GM18868 (cell line): ENCODE results near the gene HPRT1.
A peak's percentile ranks its signal among the peaks of the same experiment; 100 is the strongest.
"Not testable (repeated sequence)": the region's sequence is repeated elsewhere in the genome, so short reads cannot be mapped to it uniquely, and the experiment has no call there.

ENCODE experiments used
- ATAC-seq: cut with Tn5 transposase; IDR thresholded peaks from one replicate; pipeline ENCODE4 v1.9.1; 2021; ENCODE audit warnings: mild to moderate bottlenecking, moderate library complexity; ENCODE audit not compliant: unreplicated experiment

The HPRT1 gene

GRCh38 chrX:134460005-134460861, at the start of gene HPRT1:
Gene HPRT1 (plus strand): TSS chrX:134460165. CDS start chrX:134460312, 147 bp downstream.
- peak; percentile 92 for ATAC-seq

DNA sequence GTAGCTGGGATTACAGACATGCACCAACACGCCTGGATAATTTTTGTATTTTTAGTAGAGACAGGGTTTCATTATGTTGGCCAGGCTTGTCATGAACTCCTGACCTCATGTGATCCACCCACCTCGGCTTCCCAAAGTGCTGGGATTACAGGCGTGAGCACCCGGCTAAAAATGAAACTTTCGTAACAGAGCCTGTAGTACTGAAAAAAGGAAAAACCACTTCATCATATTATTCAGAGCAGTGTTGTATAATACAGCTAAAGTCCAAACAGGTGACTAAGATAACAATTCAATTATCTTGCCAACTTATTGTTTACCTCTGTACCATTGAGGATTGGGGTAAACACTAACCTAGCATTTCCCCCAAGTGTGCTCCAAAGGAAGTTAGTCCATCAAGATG, 43.9 kb upstream of the HPRT1 start:
- ATAC-seq: no peak

DNA sequence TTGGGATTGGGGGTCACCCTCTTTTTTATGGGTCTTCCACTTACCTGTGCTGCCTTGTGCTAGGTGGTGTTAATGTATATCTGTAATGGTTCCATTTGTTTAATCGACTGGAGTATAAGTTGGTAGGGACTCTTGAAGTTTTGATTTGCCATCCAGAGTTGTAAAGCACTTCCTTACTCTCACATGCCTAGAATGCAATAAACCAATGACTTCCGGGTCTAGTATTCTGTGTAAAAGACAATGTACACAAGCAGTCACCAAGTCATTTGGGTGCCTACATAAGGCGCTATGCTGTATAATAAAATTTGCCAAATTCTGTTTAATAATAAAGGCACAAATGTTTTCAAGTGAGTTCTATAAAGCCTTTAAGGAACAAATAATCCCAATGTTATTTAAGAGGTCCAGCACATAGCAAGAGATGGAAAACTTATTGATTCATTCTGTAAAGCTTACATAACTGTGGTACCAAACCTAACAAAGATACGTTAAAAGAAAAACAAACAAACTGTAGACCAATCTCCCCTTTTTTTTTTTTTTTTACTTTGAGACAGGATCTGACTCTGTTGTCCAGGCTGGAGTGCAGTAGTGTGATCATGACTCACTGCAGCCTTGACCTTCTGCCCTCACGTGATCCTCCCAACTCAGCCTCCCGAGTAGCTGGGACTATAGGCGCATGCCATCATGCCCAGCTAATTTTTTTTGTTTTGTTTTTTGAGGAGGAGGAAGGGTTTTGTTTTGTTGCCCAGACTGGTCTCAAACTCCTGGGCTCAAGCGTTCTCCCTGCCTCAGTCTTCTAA, 41.5 kb upstream of the HPRT1 start:
- no peak for ATAC-seq

GRCh38 chrX:134419784-134420183, 40.2 kb upstream of the HPRT1 start:
- ATAC-seq: no peak

DNA sequence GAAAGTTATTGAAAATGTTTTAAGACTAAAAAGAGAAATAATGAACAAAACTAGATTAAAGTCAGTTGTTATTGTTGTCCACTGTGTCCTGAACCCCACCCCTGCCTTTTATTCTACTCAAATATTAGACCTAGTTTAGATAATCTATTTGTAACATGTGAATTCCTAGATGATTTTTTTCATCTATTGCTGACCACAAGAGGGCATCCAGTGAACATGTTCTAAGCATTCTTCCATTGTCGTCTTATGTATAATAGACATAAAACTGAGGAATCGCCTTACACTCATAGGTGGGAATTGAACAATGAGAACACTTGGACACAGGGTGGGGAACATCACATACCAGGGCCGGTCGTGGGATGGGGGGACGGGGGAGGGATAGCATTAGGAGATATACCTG, 36.4 kb upstream of the HPRT1 start:
- no peak for ATAC-seq

GRCh38 chrX:134426281-134426680, 33.7 kb upstream of the HPRT1 start:
- ATAC-seq: no peak

- ATAC-seq: peak; percentile 73
These were observed 28.1 kb upstream of the HPRT1 start for GRCh38 chrX:134431894-134432293.

DNA sequence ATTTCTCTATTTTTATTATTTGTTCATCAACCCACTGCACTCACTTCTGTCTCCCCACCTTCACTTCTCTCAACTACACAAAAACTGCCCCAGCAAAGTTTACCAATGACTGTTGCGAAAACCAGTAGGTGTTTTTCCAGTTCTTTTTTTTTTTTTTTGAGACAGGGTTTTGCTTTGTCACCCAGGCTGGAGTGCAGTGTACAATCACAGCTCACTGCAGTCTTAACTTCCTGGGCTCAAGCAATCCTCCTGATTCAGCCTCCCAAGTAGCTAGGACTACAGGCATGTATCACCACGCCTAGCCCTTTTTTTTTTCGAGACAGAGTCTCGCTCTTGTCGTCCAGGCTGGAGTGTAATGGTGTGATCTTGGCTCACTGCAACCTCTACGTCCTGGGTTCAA, 24.1 kb upstream of the HPRT1 start:
- ATAC-seq: no peak

DNA sequence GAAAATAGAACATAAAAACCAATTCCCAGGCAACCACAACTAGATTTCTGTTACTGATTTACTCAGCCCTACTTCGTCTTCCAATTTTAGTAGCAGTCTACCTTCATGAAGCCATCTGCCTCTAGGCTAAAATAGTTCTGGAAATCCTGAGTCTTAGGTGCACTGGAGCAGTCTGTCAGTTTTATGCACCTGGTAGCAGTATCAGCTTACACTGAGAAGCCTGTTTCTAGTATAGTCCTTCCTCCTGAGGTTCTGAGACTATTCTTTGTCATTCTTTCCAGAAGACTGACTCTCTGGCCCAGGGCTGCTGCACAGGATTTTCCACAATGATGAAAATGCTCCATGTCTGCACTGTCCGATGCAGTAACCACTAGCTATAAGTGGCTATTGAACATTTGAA, 16.9 kb upstream of the HPRT1 start:
- peak; percentile 53 for ATAC-seq

GRCh38 chrX:134443461-134443860, 16.5 kb upstream of the HPRT1 start:
- no peak for ATAC-seq

GRCh38 chrX:134444681-134445080, 15.3 kb upstream of the HPRT1 start:
- ATAC-seq: peak; percentile 68

GRCh38 chrX:134452596-134452995, 7.4 kb upstream of the HPRT1 start:
- no peak for ATAC-seq

DNA sequence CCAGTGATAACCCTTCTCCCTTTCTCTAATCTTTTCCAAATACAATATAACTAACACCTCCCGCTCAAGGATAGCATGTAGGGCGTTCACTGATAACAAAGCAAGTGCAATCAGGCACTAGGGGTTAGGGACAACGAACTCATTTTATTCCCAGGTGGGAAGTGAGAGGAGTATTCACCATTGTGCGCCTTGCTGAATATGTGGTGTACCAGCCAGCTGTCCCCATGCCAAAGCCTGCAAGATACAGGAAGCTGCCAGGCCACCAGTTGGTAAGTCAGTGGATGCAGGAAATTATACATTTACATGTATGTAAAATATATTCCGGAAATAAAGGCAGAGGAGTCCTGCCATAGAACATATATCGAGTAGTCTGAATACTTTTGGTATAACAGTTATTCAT, 6.3 kb upstream of the HPRT1 start:
- ATAC-seq: no peak

DNA sequence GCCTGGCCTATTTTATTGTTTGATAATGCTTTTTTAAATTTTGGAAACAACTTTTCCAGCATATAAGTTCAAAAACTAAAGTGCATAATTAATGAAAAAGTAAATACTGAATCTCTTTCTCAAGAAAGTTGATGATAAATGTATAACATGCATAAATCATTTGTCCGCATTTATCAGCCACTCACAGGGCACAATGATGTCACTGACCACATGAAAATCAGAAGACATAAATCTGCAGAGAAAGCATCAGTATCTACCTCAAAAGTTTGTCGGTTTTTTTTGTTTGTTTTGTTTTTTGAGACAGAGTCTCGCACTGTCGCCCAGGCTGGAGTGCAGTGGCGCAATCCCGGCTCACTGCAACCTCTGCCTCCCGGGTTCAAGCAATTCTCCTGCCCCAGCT, 5.5 kb upstream of the HPRT1 start:
- ATAC-seq: no peak

DNA sequence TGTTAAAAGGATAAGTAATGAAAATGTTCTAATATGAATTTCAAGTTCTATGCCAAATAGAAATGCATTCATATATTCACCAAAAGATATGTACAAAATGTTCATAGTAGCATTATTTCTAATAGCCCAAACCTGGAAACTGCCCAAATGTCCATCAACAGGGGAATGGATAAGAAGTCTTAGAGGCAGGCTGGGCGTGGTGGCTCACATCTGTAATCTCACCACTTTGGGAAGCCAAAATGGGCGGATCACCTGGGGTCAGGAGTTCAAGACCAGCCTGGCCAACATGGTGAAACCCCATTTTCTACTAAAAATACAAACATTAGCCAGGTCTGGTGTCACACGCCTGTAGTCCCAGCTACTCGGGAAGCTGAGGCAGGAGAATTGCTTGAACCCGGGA, 2.3 kb upstream of the HPRT1 start:
- ATAC-seq: no peak

DNA sequence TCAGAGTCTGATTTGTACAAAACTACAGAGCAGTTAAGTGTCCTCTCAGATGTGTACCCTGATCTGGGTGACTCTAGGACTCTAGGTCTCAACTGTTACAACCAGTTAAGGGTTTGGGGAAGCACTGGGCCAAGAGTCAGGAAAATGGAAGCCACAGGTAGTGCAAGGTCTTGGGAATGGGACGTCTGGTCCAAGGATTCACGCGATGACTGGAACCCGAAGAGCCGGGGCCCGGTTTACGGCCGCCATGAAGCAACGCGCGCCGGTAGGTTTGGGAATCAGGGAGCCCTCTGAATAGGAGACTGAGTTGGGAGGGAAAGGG, 321 bp upstream of the HPRT1 start:
- peak; percentile 6 for ATAC-seq

- peak; percentile 12 for ATAC-seq
These were observed 876 bp downstream of the HPRT1 start for GRCh38 chrX:134460862-134461220.

GRCh38 chrX:134461437-134461836, 1.5 kb downstream of the HPRT1 start:
- no peak for ATAC-seq

GRCh38 chrX:134462927-134463326, 3.0 kb downstream of the HPRT1 start:
- no peak for ATAC-seq

- ATAC-seq: not testable (repeated sequence)
These were observed 4.5 kb downstream of the HPRT1 start for GRCh38 chrX:134464453-134464852.

- ATAC-seq: no peak
These were observed 9.5 kb downstream of the HPRT1 start for GRCh38 chrX:134469486-134469885.

- no peak for ATAC-seq
These were observed 10.0 kb downstream of the HPRT1 start for GRCh38 chrX:134470013-134470412.
